Endothelial cell of umbilical vein (primary cell): Measurements from ENCODE around the gene TNIK. TPM values are rescaled to one million over a fixed set of nuclear protein-coding genes. Genes with fewer than 3 reads are reported as not detected.

ENCODE experiments used
- BruUV-seq: library from RNA; stranded (reverse); fragments of 400-500 nt; replicated peaks from 2 replicates; lab custom pipeline; 2021; lab: Mats Ljungman, UMichigan
- CTCF ChIA-PET: fragments of 300-600, 350-600 bp; sonication (Branson Sonifier 250); formaldehyde crosslinking; loops from one replicate; lab custom pipeline; 2021; ENCODE audit warnings: antibody characterized with exemption, inconsistent platforms; lab: Charles Lee
- POLR2A ChIA-PET: fragments of 300-600, 350-600 bp; sonication (Branson Sonifier 250); formaldehyde crosslinking; loops from one replicate; lab custom pipeline; 2021; ENCODE audit warnings: antibody characterized with exemption, inconsistent platforms; lab: Charles Lee
- DNase-seq: peaks from one replicate; pipeline ENCODE4 v3.0.0-alpha.2; 2011; ENCODE audit warnings: low read depth, low spot score
- FAIRE-seq: peaks from 2 replicates; lab custom pipeline; 2011; peaks lifted over from hg19 to GRCh38; lab: Jason Lieb, UNC
- H2AFZ ChIP-seq: 2 replicates; pipeline ENCODE4 v1.6.0; 2012; ENCODE audit warnings: low read depth, low read length, control low read depth, inconsistent platforms
- H3K27ac ChIP-seq: 2 replicates; pipeline ENCODE4 v1.5.1; 2011; ENCODE audit warnings: low read depth, mild to moderate bottlenecking, control low read depth, low read length, moderate library complexity; ENCODE audit not compliant: insufficient read depth
- H3K27me3 ChIP-seq, 2 experiments: 2 replicates each; pipeline versions ENCODE4 v1.6.0 to v1.6.1; 2011; ENCODE audit warnings: low read length in 2 of 2, mixed read lengths in 1 of 2; ENCODE audit not compliant: control insufficient read depth in 2 of 2, insufficient read depth in 2 of 2
- H3K36me3 ChIP-seq, 2 experiments: 2 replicates in 1 of 2; 3 replicates in 1 of 2; pipeline ENCODE4 v1.5.1; 2011; ENCODE audit warnings: low read length in 2 of 2, mild to moderate bottlenecking in 1 of 2, moderate library complexity in 1 of 2; ENCODE audit not compliant: control insufficient read depth in 2 of 2, insufficient read depth in 2 of 2; ENCODE audit errors: extremely low read depth in 1 of 2
- H3K4me1 ChIP-seq: 3 replicates; pipeline ENCODE4 v1.5.1; 2011; ENCODE audit warnings: mild to moderate bottlenecking, low read length; ENCODE audit not compliant: control insufficient read depth, insufficient read depth; ENCODE audit errors: extremely low read depth
- H3K4me2 ChIP-seq: 2 replicates; pipeline ENCODE4 v1.6.1; 2011; ENCODE audit warnings: low read length, control low read depth, mixed read lengths; ENCODE audit not compliant: insufficient read depth
- H3K4me3 ChIP-seq, 3 experiments: fragments of 200-600 bp in 1 of 3; sonication (generic), shearing (Covaris generic) in 1 of 3; replicated peaks in 1 of 3; 2 replicates each; pipeline ENCODE4 v1.5.1; 2011 to 2016; ENCODE audit warnings: control low read depth in 3 of 3, low read length in 3 of 3, mild to moderate bottlenecking in 2 of 3, inconsistent platforms in 1 of 3, low read depth in 1 of 3, moderate library complexity in 1 of 3; ENCODE audit not compliant: insufficient read depth in 1 of 3
- H3K79me2 ChIP-seq: 2 replicates; pipeline ENCODE4 v1.6.0; 2012; ENCODE audit warnings: low read length, inconsistent platforms; ENCODE audit not compliant: control insufficient read depth, insufficient read depth
- H3K9ac ChIP-seq: replicated peaks from 2 replicates; pipeline ENCODE3; 2011; ENCODE audit warnings: low read length, control low read depth; ENCODE audit not compliant: insufficient read depth; ENCODE audit errors: extremely low read depth
- H3K9me1 ChIP-seq: replicated peaks from 3 replicates; pipeline ENCODE4 v1.6.0; 2011; ENCODE audit warnings: mild to moderate bottlenecking, low read length; ENCODE audit not compliant: control insufficient read depth, insufficient read depth; ENCODE audit errors: extremely low read depth
- H3K9me3 ChIP-seq: replicated peaks from 2 replicates; pipeline ENCODE4 v1.5.1; 2012; ENCODE audit warnings: low read length, inconsistent platforms; ENCODE audit not compliant: control insufficient read depth, insufficient read depth
- H4K20me1 ChIP-seq: replicated peaks from 2 replicates; pipeline ENCODE3; 2011; ENCODE audit warnings: mild to moderate bottlenecking, low read length; ENCODE audit not compliant: control insufficient read depth, insufficient read depth; ENCODE audit errors: extremely low read depth
- CTCF ChIP-seq, 2 donors: IDR thresholded peaks; 1 replicate in 1 of 2; 2 replicates in 1 of 2; pipeline ENCODE4 v1.5.1; 2011; ENCODE audit warnings: low read length in 2 of 2, mild to moderate bottlenecking in 2 of 2, moderate library complexity in 2 of 2, control low read depth in 1 of 2, inconsistent platforms in 1 of 2, low read depth in 1 of 2; ENCODE audit not compliant: insufficient read depth in 1 of 2; ENCODE audit errors: extremely low read depth in 1 of 2
- EZH2 ChIP-seq: IDR thresholded peaks from 2 replicates; pipeline ENCODE4 v1.6.1; 2012; ENCODE audit warnings: borderline replicate concordance, low read depth, mild to moderate bottlenecking, moderate library complexity, low read length, inconsistent platforms; ENCODE audit not compliant: severe bottlenecking
- FOS ChIP-seq: IDR thresholded peaks from 2 replicates; pipeline ENCODE4 v1.6.1; 2011; ENCODE audit warnings: mild to moderate bottlenecking, low read length, moderate library complexity, borderline replicate concordance; ENCODE audit not compliant: insufficient read depth
- GATA2 ChIP-seq: IDR thresholded peaks from 2 replicates; pipeline ENCODE4 v1.7.0; 2011; ENCODE audit warnings: low read depth, mild to moderate bottlenecking, moderate library complexity, mixed read lengths, low read length; ENCODE audit not compliant: insufficient read length, insufficient read depth
- JUN ChIP-seq: IDR thresholded peaks from 2 replicates; pipeline ENCODE4 v1.6.1; 2011; ENCODE audit warnings: borderline replicate concordance, low read depth; ENCODE audit not compliant: insufficient read length, insufficient read depth
- MAX ChIP-seq: IDR thresholded peaks from 2 replicates; pipeline ENCODE4 v1.6.1; 2011; ENCODE audit not compliant: insufficient read depth, insufficient read length
- MYC ChIP-seq: IDR thresholded peaks from one replicate; pipeline ENCODE4 v1.6.1; 2011; ENCODE audit warnings: mild to moderate bottlenecking, low read depth, low read length
- POLR2A ChIP-seq: IDR thresholded peaks from 2 replicates; pipeline ENCODE4 v1.6.1; 2012; ENCODE audit warnings: low read depth, mild to moderate bottlenecking, control low read depth, low read length
- POLR2AphosphoS5 ChIP-seq: IDR thresholded peaks from 2 replicates; pipeline ENCODE4 v1.6.1; 2012; ENCODE audit warnings: low read depth, mild to moderate bottlenecking, control low read depth, low read length, moderate library complexity; ENCODE audit not compliant: insufficient read depth
- dilution Hi-C: fragments of 300-500 bp; cut with MboI; formaldehyde crosslinking; loops from one replicate; pipeline ENCODE4 v1.15.0; 2019; ENCODE audit warnings: low sequenced_read_pairs; ENCODE audit not compliant: extremely low pct_ligation_motif_present
- intact Hi-C: fragments of 100-400 bp; cut with micrococcal nuclease; formaldehyde crosslinking; loops from one replicate; pipeline ENCODE4 v1.10.0; 2022
- polyA plus RNA-seq, 4 experiments: library from polyadenylated mRNA; depleted of rRNA in 3 of 4; stranded (reverse) in 3 of 4; unstranded in 1 of 4; fragments of >200 nt; gene quantifications; 2 replicates each; pipeline versions ENCODE4 v1.2.1 to v1.2.3, GENCODE V29; 2011 to 2012; ENCODE audit warnings: missing spikeins in 1 of 4
- total RNA-seq: library from RNA; stranded (reverse); gene quantifications from 2 replicates; pipeline ENCODE4 v1.2.3, GENCODE V29; 2021

The TNIK gene
- total and polyA plus RNA-seq, 2 donors (not counting 3 experiments of a cell fraction or from before 2014, with no cell fraction given), result 10.9 to 39.7 TPM

GRCh38 chr3:171189394-171190080 is 270.7 kb downstream of the TNIK start:
- TF ChIP-seq JUN (no peak), EZH2 (no peak), FOS (no peak), CTCF (IDR thresholded peaks at IDR 0.05; ENCODE audit: extremely low read depth in 1 of 2, insufficient read depth in 1 of 2, low read depth in 1 of 2, low read length in 2 of 2) (no peak), POLR2A (no peak), POLR2AphosphoS5 (no peak), GATA2 (no peak), MYC (no peak), MAX (no peak)
- H3K4me3 ChIP-seq, result no peak overlapping the region
- H3K36me3 ChIP-seq, result peaks cover 0 to 3% of the 10 kb centered on the region in 2 experiments
- no peak overlapping the region for H2AFZ ChIP-seq
- FAIRE-seq (no peak), DNase-seq (no peak)
- no TSS peak for BruUV-seq
- no peak overlapping the region for H3K27ac ChIP-seq
- no peaks in the 10 kb centered on the region for H3K9me1 ChIP-seq
- intact Hi-C loops, result no loop called here
- CTCF ChIA-PET, result interaction anchor here (0.8 to 5.8 kb wide), 8 partner anchors 10 to 377 kb away, joined by 3 to 38 read pairs (median 6); partner anchors contain the start of gene TNIK
- H3K9ac ChIP-seq, result no peak overlapping the region
- no peaks in the 10 kb centered on the region for H3K27me3 ChIP-seq
- no peak overlapping the region for H3K4me2 ChIP-seq
- no peaks in the 10 kb centered on the region for H3K79me2 ChIP-seq
- H3K4me1 ChIP-seq, result peaks cover 52% of the 10 kb centered on the region
- no peaks in the 10 kb centered on the region for H4K20me1 ChIP-seq
- POLR2A ChIA-PET, result no interaction called here
- dilution Hi-C loops, result no loop called here
- no peaks in the 10 kb centered on the region for H3K9me3 ChIP-seq
